Right lobe of liver (tissue), 4 donors: ENCODE data around the gene COX17.

Experiments used
- CTCF ChIP-seq, 4 donors: fragments of 200-600 bp in 3 of 4; fragments of 450-650 bp in 1 of 4; IDR thresholded peaks; one replicate each; pipeline versions ENCODE4 v1.5.1 to v1.8.0; 2016 to 2022; ENCODE audit warnings: antibody characterized with exemption in 4 of 4, mild to moderate bottlenecking in 2 of 4
- POLR2A ChIP-seq: fragments of 450-650 bp; IDR thresholded peaks from one replicate; pipeline ENCODE4 v1.6.1; 2017; ENCODE audit warnings: antibody characterized with exemption, mild to moderate bottlenecking
- donor health status: DM: no; HTN: no; CAD: no.
- donor health status: DM: no; HTN: no; CAD: no.
- donor health status: DM: no; HTN: yes; CAD: no.

- no peak for TF ChIP-seq CTCF (IDR thresholded peaks at IDR 0.05)
- TF ChIP-seq POLR2A: no peak
Observed at GRCh38 chr3:119620899-119621298, 56.3 kb downstream of the COX17 start.
